Measurements from ENCODE around the gene UBASH3A. TPM values are rescaled to one million over a fixed set of nuclear protein-coding genes. Genes with fewer than 3 reads are reported as not detected.

UBASH3A gene
- total RNA-seq, 1 experiment from 2014 or later = not detected

DNA sequence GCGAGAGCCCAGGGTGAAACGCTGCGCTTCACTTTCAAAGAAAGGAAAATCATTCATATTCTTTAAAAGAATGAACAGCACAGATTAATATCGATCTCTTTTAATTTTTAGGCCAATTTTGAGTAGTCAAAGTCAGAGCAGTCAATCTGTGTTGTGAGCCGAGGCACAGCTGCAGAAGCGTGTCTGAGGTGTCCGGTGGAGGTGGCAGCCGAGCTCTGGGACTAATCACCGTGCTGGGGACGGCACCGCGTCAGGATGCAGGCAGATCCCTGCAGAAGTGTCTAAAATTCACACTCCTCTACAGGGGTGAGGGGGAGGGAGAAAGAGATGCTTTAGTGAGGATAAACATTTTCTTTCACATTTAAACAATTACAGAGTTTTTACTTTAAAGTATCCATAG is 41.5 kb upstream of the UBASH3A start:
- intact Hi-C loops (cut with micrococcal nuclease; ENCODE audit: unreplicated experiment) = no loop called here
- Mint-ChIP-seq H3K4me1 (ENCODE audit: low read depth, unreplicated experiment) (peaks cover 30% of the 10 kb centered on the region), H3K27me3 (ENCODE audit: unreplicated experiment) (no peaks in the 10 kb centered on the region), H3K36me3 (ENCODE audit: insufficient read depth, unreplicated experiment) (no peaks in the 10 kb centered on the region), H3K9me3 (ENCODE audit: low read depth, unreplicated experiment) (peaks cover 2% of the 10 kb centered on the region), H3K4me3 (ENCODE audit: low read depth, unreplicated experiment) (no peak overlapping the region), H3K27ac (ENCODE audit: unreplicated experiment) (no peak overlapping the region)
- no TSS peak for BruUV-seq (replicated peaks)
- DNase-seq = no peak
- TF ChIP-seq, protein P1, sequence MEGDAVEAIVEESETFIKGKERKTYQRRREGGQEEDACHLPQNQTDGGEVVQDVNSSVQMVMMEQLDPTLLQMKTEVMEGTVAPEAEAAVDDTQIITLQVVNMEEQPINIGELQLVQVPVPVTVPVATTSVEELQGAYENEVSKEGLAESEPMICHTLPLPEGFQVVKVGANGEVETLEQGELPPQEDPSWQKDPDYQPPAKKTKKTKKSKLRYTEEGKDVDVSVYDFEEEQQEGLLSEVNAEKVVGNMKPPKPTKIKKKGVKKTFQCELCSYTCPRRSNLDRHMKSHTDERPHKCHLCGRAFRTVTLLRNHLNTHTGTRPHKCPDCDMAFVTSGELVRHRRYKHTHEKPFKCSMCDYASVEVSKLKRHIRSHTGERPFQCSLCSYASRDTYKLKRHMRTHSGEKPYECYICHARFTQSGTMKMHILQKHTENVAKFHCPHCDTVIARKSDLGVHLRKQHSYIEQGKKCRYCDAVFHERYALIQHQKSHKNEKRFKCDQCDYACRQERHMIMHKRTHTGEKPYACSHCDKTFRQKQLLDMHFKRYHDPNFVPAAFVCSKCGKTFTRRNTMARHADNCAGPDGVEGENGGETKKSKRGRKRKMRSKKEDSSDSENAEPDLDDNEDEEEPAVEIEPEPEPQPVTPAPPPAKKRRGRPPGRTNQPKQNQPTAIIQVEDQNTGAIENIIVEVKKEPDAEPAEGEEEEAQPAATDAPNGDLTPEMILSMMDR (IDR thresholded peaks at IDR 0.05; ENCODE audit: unreplicated experiment) = no peak
- CTCF ChIA-PET = interaction anchor here (0.8 kb wide), 1 partner anchor 32 kb away, joined by 3 read pairs; no protein-coding TSS in a partner anchor

DNA sequence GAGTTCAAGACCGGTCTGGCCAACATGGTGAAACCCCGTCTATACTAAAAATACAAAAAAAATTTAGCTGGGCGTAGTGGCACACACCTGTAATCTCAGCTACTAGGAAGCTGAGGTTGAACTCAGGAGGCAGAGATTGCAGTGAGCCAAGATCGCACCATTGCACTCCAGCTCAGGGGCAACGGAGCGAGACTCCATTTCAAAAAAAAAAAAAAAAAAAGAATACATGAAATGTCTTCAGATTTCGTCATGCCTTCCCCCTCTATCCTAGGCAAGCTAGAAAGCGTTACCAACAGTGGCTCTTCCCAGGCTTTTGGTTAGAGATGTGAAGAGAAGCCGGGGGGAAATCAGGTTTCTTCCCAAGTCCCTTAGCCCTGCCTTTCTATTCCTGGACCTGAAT is 41.0 kb upstream of the UBASH3A start:
- TF ChIP-seq, protein P1 (IDR thresholded peaks at IDR 0.05; ENCODE audit: unreplicated experiment) = no peak
- no TSS peak for BruUV-seq (replicated peaks)
- Mint-ChIP-seq H3K27me3 (ENCODE audit: unreplicated experiment) (no peaks in the 10 kb centered on the region), H3K4me1 (ENCODE audit: low read depth, unreplicated experiment) (peaks cover 28% of the 10 kb centered on the region), H3K4me3 (ENCODE audit: low read depth, unreplicated experiment) (no peak overlapping the region), H3K36me3 (ENCODE audit: insufficient read depth, unreplicated experiment) (no peaks in the 10 kb centered on the region), H3K9me3 (ENCODE audit: low read depth, unreplicated experiment) (peaks cover 2% of the 10 kb centered on the region), H3K27ac (ENCODE audit: unreplicated experiment) (no peak overlapping the region)
- CTCF ChIA-PET = interaction anchor here (0.7 to 0.8 kb wide), 2 partner anchors 32 to 536 kb away, joined by 3 to 8 read pairs; no protein-coding TSS in a partner anchor
- DNase-seq = no peak
- intact Hi-C loops (cut with micrococcal nuclease; ENCODE audit: unreplicated experiment) = no loop called here

DNA sequence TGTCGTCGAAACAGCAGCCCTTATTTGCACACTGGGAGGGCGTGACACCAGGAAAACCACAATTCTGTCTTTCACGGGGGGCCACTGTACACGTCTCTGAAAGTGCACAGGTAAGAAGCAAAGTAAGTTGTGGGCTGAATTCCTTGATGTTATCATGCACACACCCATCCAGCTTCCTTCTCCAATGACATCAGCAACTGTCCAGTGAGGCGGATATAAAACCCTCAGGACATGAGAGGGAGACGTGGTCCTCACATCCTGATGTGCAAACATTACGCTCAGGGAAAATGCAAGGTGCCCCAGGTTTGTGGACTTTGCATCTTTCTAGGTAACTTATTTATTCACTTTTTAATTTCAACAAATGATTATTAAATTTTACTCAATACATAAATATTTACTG is 40.4 kb upstream of the UBASH3A start:
- peak; percentile 6 for DNase-seq
- TF ChIP-seq, protein P1 (IDR thresholded peaks at IDR 0.05; ENCODE audit: unreplicated experiment) = no peak
- intact Hi-C loops (cut with micrococcal nuclease; ENCODE audit: unreplicated experiment) = no loop called here
- Mint-ChIP-seq H3K4me3 (ENCODE audit: low read depth, unreplicated experiment) (no peak overlapping the region), H3K27me3 (ENCODE audit: unreplicated experiment) (no peaks in the 10 kb centered on the region), H3K4me1 (ENCODE audit: low read depth, unreplicated experiment) (peaks cover 22% of the 10 kb centered on the region), H3K27ac (ENCODE audit: unreplicated experiment) (no peak overlapping the region), H3K9me3 (ENCODE audit: low read depth, unreplicated experiment) (peaks cover 2% of the 10 kb centered on the region), H3K36me3 (ENCODE audit: insufficient read depth, unreplicated experiment) (no peaks in the 10 kb centered on the region)
- CTCF ChIA-PET = interaction anchor here (0.7 kb wide), 2 partner anchors 55 to 535 kb away, joined by 4 to 8 read pairs; no protein-coding TSS in a partner anchor
- no TSS peak for BruUV-seq (replicated peaks)

DNA sequence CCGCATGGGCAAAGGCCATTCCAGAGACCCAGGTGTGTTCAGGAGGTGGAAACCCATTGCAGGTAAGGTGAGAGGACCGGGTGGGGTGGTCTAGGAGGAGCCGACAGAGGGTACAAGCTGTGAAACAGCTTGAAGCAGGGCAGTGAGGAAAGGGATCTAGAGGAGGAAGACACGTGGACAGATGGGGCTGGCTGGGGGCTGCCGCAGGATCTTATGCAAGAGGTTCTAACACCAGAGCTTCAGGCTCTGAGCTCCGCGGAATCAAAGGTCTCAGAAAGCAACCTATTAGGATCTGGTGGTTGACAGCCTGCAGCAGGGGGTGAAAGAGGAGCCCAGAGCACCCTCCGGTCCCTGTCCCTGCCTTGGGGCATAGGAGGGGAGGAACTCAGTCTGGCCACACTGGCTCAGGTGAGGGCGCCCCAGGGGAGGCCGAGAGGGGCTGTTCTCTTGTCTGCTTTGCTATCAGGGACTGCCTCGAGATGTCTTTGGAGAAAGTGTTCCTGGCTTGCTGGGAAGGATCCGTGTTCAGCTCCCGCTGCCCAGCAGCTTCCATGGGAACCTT is 39.3 kb upstream of the UBASH3A start:
- intact Hi-C loops (cut with micrococcal nuclease; ENCODE audit: unreplicated experiment) = no loop called here
- peaks cover 19% of the 10 kb centered on the region for H3K4me1 Mint-ChIP-seq (ENCODE audit: low read depth, unreplicated experiment)
- no TSS peak for BruUV-seq (replicated peaks)
- no peaks in the 10 kb centered on the region for H3K27me3 Mint-ChIP-seq (ENCODE audit: unreplicated experiment)
- H3K36me3 Mint-ChIP-seq (ENCODE audit: insufficient read depth, unreplicated experiment) = no peaks in the 10 kb centered on the region
- H3K27ac Mint-ChIP-seq (ENCODE audit: unreplicated experiment) = peak overlapping the region; percentile 69
- H3K9me3 Mint-ChIP-seq (ENCODE audit: low read depth, unreplicated experiment) = no peaks in the 10 kb centered on the region
- DNase-seq = no peak
- TF ChIP-seq, protein P1 (IDR thresholded peaks at IDR 0.05; ENCODE audit: unreplicated experiment) = no peak
- no peak overlapping the region for H3K4me3 Mint-ChIP-seq (ENCODE audit: low read depth, unreplicated experiment)
- CTCF ChIA-PET = interaction anchor here (0.7 kb wide), 1 partner anchor 27 kb away, joined by 3 read pairs; no protein-coding TSS in a partner anchor
